A549 (cell line): Measurements from ENCODE around the gene CDYL.
A peak's percentile ranks its signal among the peaks of the same experiment; 100 is the strongest.

Source experiments
- CTCF ChIP-seq: fragments of >200 bp; sonication (Bioruptor Twin); formaldehyde crosslinking; IDR thresholded peaks from 3 replicates; pipeline ENCODE4 v1.5.1; 2016
- EP300 ChIP-seq, 2 experiments: fragments of >200 bp; sonication (Bioruptor Twin); formaldehyde crosslinking; IDR thresholded peaks; 2 replicates in 1 of 2; 3 replicates in 1 of 2; pipeline ENCODE4 v1.6.1; 2016 to 2017
- JUN ChIP-seq, 2 experiments: fragments of >200 bp; sonication (Bioruptor Twin); formaldehyde crosslinking; IDR thresholded peaks; 2 replicates in 1 of 2; 3 replicates in 1 of 2; pipeline ENCODE4 v1.6.1; 2016 to 2017
- JUNB ChIP-seq: fragments of >200 bp; sonication (Bioruptor Twin); formaldehyde crosslinking; IDR thresholded peaks from 2 replicates; pipeline ENCODE4 v1.6.1; 2016
- POLR2A ChIP-seq: IDR thresholded peaks from 2 replicates; pipeline ENCODE4 v1.6.1; 2012; ENCODE audit warnings: mild to moderate bottlenecking, low read length
- RFX5 ChIP-seq: fragments of 450-650 bp; IDR thresholded peaks from 2 replicates; pipeline ENCODE4 v1.7.1; 2014; ENCODE audit warnings: antibody characterized with exemption, mild to moderate bottlenecking, moderate library complexity
- TF ChIP-seq, protein P1 (sequence below): IDR thresholded peaks from 2 replicates; pipeline ENCODE4 v1.6.1; 2012

DNA sequence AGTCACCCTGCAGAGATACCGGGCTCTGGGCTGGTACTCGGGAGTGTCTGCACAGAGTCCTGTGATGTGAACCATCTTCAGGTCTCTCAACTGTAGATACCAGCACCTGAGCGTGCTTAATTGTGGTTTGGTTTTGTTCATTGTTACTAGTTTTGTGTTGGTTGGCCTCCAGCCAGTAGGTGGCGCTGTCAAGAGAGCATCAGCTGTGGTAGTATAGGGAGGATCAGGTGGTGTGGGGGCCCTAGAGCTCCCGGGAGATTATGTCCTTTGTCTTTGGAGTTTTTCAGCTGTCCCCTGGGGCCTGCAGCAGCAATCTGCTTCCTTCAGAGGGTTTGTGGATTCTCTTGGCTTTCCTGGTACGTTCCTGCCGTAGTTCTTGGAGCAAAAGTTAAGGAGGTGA, 67.9 kb downstream of the CDYL start:
- TF ChIP-seq JUNB (no peak), CTCF (peak; percentile 12; the same call in 1 of the 3 replicates), EP300 (IDR thresholded peaks at IDR 0.05) (no peak), JUN (IDR thresholded peaks at IDR 0.05) (no peak), RFX5 (no peak), POLR2A (no peak)
- TF ChIP-seq, protein P1, sequence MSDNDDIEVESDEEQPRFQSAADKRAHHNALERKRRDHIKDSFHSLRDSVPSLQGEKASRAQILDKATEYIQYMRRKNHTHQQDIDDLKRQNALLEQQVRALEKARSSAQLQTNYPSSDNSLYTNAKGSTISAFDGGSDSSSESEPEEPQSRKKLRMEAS, result no peak
